Measurements from ENCODE around the gene ACLY.
A peak's percentile ranks its signal among the peaks of the same experiment; 100 is the strongest.
"Not testable (repeated sequence)": the region's sequence is repeated elsewhere in the genome, so short reads cannot be mapped to it uniquely, and the experiment has no call there.

Gene ACLY

DNA sequence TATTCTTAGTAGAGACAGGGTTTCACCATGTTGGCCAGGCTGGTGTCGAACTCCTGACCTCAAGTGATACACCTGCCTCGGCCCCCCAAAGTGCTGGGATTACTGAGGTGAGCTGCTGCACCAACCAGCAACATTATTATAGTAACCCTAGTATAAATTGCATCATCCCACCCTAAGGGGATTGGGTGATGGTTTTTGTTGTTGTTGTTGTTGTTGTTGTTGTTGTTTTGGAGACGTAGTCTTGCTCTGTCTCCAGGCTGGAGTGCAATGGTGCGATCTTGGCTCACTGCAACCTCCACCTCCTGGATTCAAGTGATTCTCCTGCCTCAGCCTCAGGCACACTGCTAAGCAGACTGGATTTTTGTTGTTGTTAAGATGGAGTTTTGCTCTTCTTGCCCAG lies 13.0 kb upstream of the ACLY start:
- not testable (repeated sequence) for H3K23ac ChIP-seq (ENCODE audit: low read depth, low read length, poor library complexity); H4K8ac ChIP-seq (ENCODE audit: low read depth, low read length); H4K91ac ChIP-seq (ENCODE audit: low read depth, low read length, poor library complexity); H3K18ac ChIP-seq (ENCODE audit: low read length); H3K79me1 ChIP-seq (ENCODE audit: low read depth, low read length); DNase-seq (ENCODE audit: low spot score); H3K9ac ChIP-seq (ENCODE audit: low read depth, low read length, poor library complexity); H3K27ac ChIP-seq (replicated peaks; ENCODE audit: low read length); H3K9me3 ChIP-seq (replicated peaks in 1 of 2; ENCODE audit: control insufficient read depth in 2 of 2, insufficient read depth in 1 of 2, low read depth in 1 of 2, low read length in 2 of 2); H2BK5ac ChIP-seq (ENCODE audit: low read length); H3K4me2 ChIP-seq (ENCODE audit: insufficient read depth, low read length, poor library complexity, severe bottlenecking); H3K4ac ChIP-seq (ENCODE audit: low read length); H2BK120ac ChIP-seq (ENCODE audit: low read depth, low read length); H2AFZ ChIP-seq (ENCODE audit: low read length); H2BK12ac ChIP-seq (ENCODE audit: low read length); H2AK5ac ChIP-seq (ENCODE audit: low read depth, low read length); H3K27me3 ChIP-seq (ENCODE audit: control insufficient read depth in 3 of 3, insufficient read depth in 3 of 3, low read depth in 1 of 3, low read length in 3 of 3); H3K14ac ChIP-seq (ENCODE audit: low read length); H2BK15ac ChIP-seq (ENCODE audit: low read length); H3K4me3 ChIP-seq (ENCODE audit: low read length in 2 of 2)
- H3K36me3 ChIP-seq (replicated peaks in 1 of 2; ENCODE audit: control insufficient read depth in 2 of 2, insufficient read depth in 2 of 2, low read length in 2 of 2) = peaks cover 10 to 18% of the 10 kb centered on the region in 2 donors
- no CpG with 5 or more reads among the region's 4 CpGs for WGBS, 2 donors (ENCODE audit: extremely low coverage in 2 of 2, insufficient read length in 2 of 2, insufficient replicate concordance in 1 of 2)
- H3K4me1 ChIP-seq (ENCODE audit: control insufficient read depth in 2 of 2, insufficient read depth in 1 of 2, low read depth in 1 of 2, low read length in 2 of 2) = peaks cover 2 to 11% of the 10 kb centered on the region in 2 donors

DNA sequence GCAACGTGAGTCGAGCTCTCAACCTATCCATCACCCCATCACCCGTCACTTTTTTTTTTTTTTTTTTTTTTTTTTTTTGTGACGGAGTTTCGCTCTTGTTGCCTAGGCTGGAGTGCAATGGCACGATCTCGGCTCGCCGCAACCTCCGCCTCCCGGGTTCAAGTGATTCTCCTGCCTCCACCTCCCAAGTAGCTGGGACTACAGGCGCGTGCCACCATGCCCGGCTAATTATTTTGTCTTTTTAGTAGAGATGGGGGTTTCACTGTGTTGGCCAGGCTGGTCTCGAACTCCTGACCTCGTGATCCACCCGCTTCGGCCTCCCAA lies 12.0 kb upstream of the ACLY start:
- Histone ChIP-seq H2AFZ (ENCODE audit: low read length) (peak overlapping the region; percentile 90), H3K27ac (replicated peaks; ENCODE audit: low read length) (peak overlapping the region; percentile 29), H3K4me1 (ENCODE audit: control insufficient read depth in 2 of 2, insufficient read depth in 1 of 2, low read depth in 1 of 2, low read length in 2 of 2) (peaks cover 2 to 11% of the 10 kb centered on the region in 2 donors), H3K4me3 (ENCODE audit: low read length in 2 of 2) (peak overlapping the region; percentile 65 to 84), H3K4me2 (ENCODE audit: insufficient read depth, low read length, poor library complexity, severe bottlenecking) (peak overlapping the region; percentile 58)
- H3K23ac ChIP-seq (ENCODE audit: low read depth, low read length, poor library complexity); DNase-seq (ENCODE audit: low spot score); H2BK5ac ChIP-seq (ENCODE audit: low read length); H3K18ac ChIP-seq (ENCODE audit: low read length); H2BK120ac ChIP-seq (ENCODE audit: low read depth, low read length); H2BK15ac ChIP-seq (ENCODE audit: low read length); H4K91ac ChIP-seq (ENCODE audit: low read depth, low read length, poor library complexity); H3K9me3 ChIP-seq (replicated peaks in 1 of 2; ENCODE audit: control insufficient read depth in 2 of 2, insufficient read depth in 1 of 2, low read depth in 1 of 2, low read length in 2 of 2); H2AK5ac ChIP-seq (ENCODE audit: low read depth, low read length); H3K9ac ChIP-seq (ENCODE audit: low read depth, low read length, poor library complexity); H3K27me3 ChIP-seq (ENCODE audit: control insufficient read depth in 3 of 3, insufficient read depth in 3 of 3, low read depth in 1 of 3, low read length in 3 of 3); H2BK12ac ChIP-seq (ENCODE audit: low read length); H3K14ac ChIP-seq (ENCODE audit: low read length); H3K79me1 ChIP-seq (ENCODE audit: low read depth, low read length); H3K36me3 ChIP-seq (replicated peaks in 1 of 2; ENCODE audit: control insufficient read depth in 2 of 2, insufficient read depth in 2 of 2, low read length in 2 of 2); H3K4ac ChIP-seq (ENCODE audit: low read length); H4K8ac ChIP-seq (ENCODE audit: low read depth, low read length): not testable (repeated sequence)
- WGBS, 2 donors (ENCODE audit: extremely low coverage in 2 of 2, insufficient read length in 2 of 2, insufficient replicate concordance in 1 of 2) = no CpG with 5 or more reads among the region's 18 CpGs

DNA sequence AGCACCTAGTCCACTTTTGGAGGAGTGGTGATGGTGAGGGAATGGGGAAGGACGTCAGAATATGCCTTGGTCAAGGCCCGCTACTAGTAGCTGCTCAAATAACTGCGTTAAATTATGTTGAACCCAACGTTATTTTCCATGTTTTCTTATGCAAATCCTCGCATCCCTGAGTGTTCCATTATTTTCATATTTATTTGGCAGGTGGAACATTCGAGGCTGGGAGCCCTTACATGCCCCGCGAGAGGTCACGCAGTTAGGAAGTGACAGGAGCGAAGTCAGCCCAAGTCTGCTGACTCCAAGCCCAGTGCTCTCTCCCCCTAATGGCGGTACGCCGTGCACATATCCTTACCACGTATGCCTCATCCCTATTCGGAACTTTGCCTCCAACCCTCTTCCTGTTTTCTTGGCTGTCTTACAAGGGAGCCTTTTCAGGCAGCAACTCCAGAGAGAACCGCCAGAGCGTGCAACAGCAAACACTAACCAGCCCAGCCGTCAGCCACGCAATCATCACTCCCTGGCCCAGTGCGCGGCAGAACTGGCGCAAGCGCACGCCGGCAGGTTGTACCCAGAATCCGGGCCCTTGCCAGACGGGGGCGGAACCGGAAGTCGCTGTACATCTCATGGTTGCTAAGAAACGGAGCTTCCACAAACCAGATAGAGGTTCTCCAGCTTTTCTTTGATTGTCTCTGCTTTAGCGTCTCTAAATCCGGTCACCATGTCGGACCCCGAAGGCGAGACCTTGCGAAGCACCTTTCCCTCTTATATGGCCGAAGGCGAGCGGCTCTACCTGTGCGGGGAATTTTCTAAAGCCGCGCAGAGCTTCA lies 11.5 kb upstream of the ACLY start, which contains the start of gene ODAD4:
TSS of gene ODAD4 (plus strand) at position 609 of the 824 bp plus-strand sequence. CDS start at position 716, 107 bp downstream.
- Histone ChIP-seq H2AK5ac (ENCODE audit: low read depth, low read length) (no peak within 1 kb of the TSS), H2BK5ac (ENCODE audit: low read length) (no peak within 1 kb of the TSS), H3K27me3 (ENCODE audit: control insufficient read depth in 3 of 3, insufficient read depth in 3 of 3, low read depth in 1 of 3, low read length in 3 of 3) (no peaks in the 10 kb centered on the region), H3K4me1 (ENCODE audit: control insufficient read depth in 2 of 2, insufficient read depth in 1 of 2, low read depth in 1 of 2, low read length in 2 of 2) (peaks cover 2 to 11% of the 10 kb centered on the region in 2 donors), H3K4me3 (ENCODE audit: low read length in 2 of 2) (peak within 1 kb of the TSS; percentile 65 to 84), H4K91ac (ENCODE audit: low read depth, low read length, poor library complexity) (no peak within 1 kb of the TSS), H3K27ac (replicated peaks; ENCODE audit: low read length) (peak within 1 kb of the TSS; percentile 76), H3K79me1 (ENCODE audit: low read depth, low read length) (no peaks in the 10 kb centered on the region), H3K18ac (ENCODE audit: low read length) (peak within 1 kb of the TSS; percentile 61), H3K14ac (ENCODE audit: low read length) (no peak within 1 kb of the TSS), H3K4me2 (ENCODE audit: insufficient read depth, low read length, poor library complexity, severe bottlenecking) (peak within 1 kb of the TSS; percentile 58), H3K9ac (ENCODE audit: low read depth, low read length, poor library complexity) (peak within 1 kb of the TSS; percentile 33), H2AFZ (ENCODE audit: low read length) (peak within 1 kb of the TSS; percentile 90), H4K8ac (ENCODE audit: low read depth, low read length) (no peak within 1 kb of the TSS), H2BK12ac (ENCODE audit: low read length) (no peak within 1 kb of the TSS), H3K36me3 (replicated peaks in 1 of 2; ENCODE audit: control insufficient read depth in 2 of 2, insufficient read depth in 2 of 2, low read length in 2 of 2) (peaks cover 0 to 3% of the 10 kb centered on the region in 2 donors), H2BK15ac (ENCODE audit: low read length) (no peak within 1 kb of the TSS), H2BK120ac (ENCODE audit: low read depth, low read length) (no peak within 1 kb of the TSS), H3K4ac (ENCODE audit: low read length) (no peak within 1 kb of the TSS), H3K9me3 (replicated peaks in 1 of 2; ENCODE audit: control insufficient read depth in 2 of 2, insufficient read depth in 1 of 2, low read depth in 1 of 2, low read length in 2 of 2) (no peaks in the 10 kb centered on the region), H3K23ac (ENCODE audit: low read depth, low read length, poor library complexity) (no peak within 1 kb of the TSS)
- peak; percentile 87 for DNase-seq (ENCODE audit: low spot score)
- no CpG with 5 or more reads among the region's 43 CpGs for WGBS, 2 donors (ENCODE audit: extremely low coverage in 2 of 2, insufficient read length in 2 of 2, insufficient replicate concordance in 1 of 2)

DNA sequence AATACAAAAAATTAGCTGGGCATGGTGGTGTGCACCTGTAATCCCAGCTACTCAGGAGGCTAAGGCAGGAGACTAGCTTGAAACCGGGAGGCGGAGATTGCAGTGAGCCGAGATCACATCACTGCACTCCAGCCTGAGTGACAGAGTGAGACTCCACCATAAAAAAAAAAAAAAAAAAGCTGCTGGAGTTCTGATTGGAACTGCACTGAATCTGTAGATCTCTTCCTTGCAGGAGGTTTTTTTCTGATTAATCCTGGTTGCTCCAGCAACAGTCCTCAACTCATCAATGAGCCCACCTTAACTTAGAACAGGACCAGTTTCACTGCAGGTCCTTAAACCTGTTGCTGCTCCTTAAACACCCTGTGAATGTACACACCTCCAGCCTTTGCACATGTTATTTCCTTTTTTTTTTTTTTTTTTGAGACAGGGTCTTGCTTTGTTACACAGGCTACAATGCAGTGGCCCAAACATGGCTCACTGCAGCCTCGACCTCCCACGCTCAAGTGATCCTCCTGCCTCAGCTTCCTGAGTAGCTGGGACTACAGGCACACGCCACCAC lies 10.0 kb upstream of the ACLY start:
- WGBS, 2 donors (ENCODE audit: extremely low coverage in 2 of 2, insufficient read length in 2 of 2, insufficient replicate concordance in 1 of 2) = no CpG with 5 or more reads among the region's 6 CpGs
- Histone ChIP-seq H2BK120ac (ENCODE audit: low read depth, low read length) (no peak overlapping the region), H2BK5ac (ENCODE audit: low read length) (no peak overlapping the region), H2AFZ (ENCODE audit: low read length) (peak overlapping the region; percentile 1), H3K9ac (ENCODE audit: low read depth, low read length, poor library complexity) (no peak overlapping the region), H3K9me3 (replicated peaks in 1 of 2; ENCODE audit: control insufficient read depth in 2 of 2, insufficient read depth in 1 of 2, low read depth in 1 of 2, low read length in 2 of 2) (peaks cover 0 to 2% of the 10 kb centered on the region in 2 donors), H3K4ac (ENCODE audit: low read length) (no peak overlapping the region), H2BK15ac (ENCODE audit: low read length) (no peak overlapping the region), H3K4me3 (ENCODE audit: low read length in 2 of 2) (no peak overlapping the region), H3K23ac (ENCODE audit: low read depth, low read length, poor library complexity) (no peak overlapping the region), H2AK5ac (ENCODE audit: low read depth, low read length) (no peak overlapping the region), H2BK12ac (ENCODE audit: low read length) (no peak overlapping the region), H3K79me1 (ENCODE audit: low read depth, low read length) (no peaks in the 10 kb centered on the region), H3K27ac (replicated peaks; ENCODE audit: low read length) (no peak overlapping the region), H3K4me2 (ENCODE audit: insufficient read depth, low read length, poor library complexity, severe bottlenecking) (no peak overlapping the region), H3K27me3 (ENCODE audit: control insufficient read depth in 3 of 3, insufficient read depth in 3 of 3, low read depth in 1 of 3, low read length in 3 of 3) (no peaks in the 10 kb centered on the region), H3K14ac (ENCODE audit: low read length) (no peak overlapping the region), H3K18ac (ENCODE audit: low read length) (no peak overlapping the region), H3K4me1 (ENCODE audit: control insufficient read depth in 2 of 2, insufficient read depth in 1 of 2, low read depth in 1 of 2, low read length in 2 of 2) (peaks cover 2 to 11% of the 10 kb centered on the region in 2 donors), H4K8ac (ENCODE audit: low read depth, low read length) (no peak overlapping the region), H4K91ac (ENCODE audit: low read depth, low read length, poor library complexity) (no peak overlapping the region), H3K36me3 (replicated peaks in 1 of 2; ENCODE audit: control insufficient read depth in 2 of 2, insufficient read depth in 2 of 2, low read length in 2 of 2) (no peaks in the 10 kb centered on the region)
- DNase-seq (ENCODE audit: low spot score) = no peak
